D721Med (cell line): ENCODE results near the gene ANO9.

Source experiments
- DNase-seq: peaks from one replicate; pipeline ENCODE4 v3.0.0; 2011; ENCODE audit warnings: low spot score; ENCODE audit not compliant: insufficient read length
- FAIRE-seq: peaks from 2 replicates; lab custom pipeline; 2011; peaks lifted over from hg19 to GRCh38; lab: Jason Lieb, UNC
- CTCF ChIP-seq: IDR thresholded peaks from 2 replicates; pipeline ENCODE4 v1.5.1; 2012; ENCODE audit warnings: mild to moderate bottlenecking, control low read depth; ENCODE audit not compliant: insufficient read depth; ENCODE audit errors: missing control alignments

The ANO9 gene

GRCh38 chr11:409600-410483 is 32.0 kb downstream of the ANO9 start:
- FAIRE-seq: no peak
- DNase-seq: no peak
- no peak for TF ChIP-seq CTCF

- DNase-seq (no peak), FAIRE-seq (no peak)
- TF ChIP-seq CTCF: no peak
Observed at GRCh38 chr11:409008-409599, 32.7 kb downstream of the ANO9 start.

- TF ChIP-seq CTCF: no peak
- FAIRE-seq (no peak), DNase-seq (no peak)
Observed at GRCh38 chr11:408154-409007, 33.4 kb downstream of the ANO9 start.

- FAIRE-seq (no peak), DNase-seq (no peak)
- no peak for TF ChIP-seq CTCF
Observed at GRCh38 chr11:407651-408123, 34.1 kb downstream of the ANO9 start.

GRCh38 chr11:406796-407650 is 34.8 kb downstream of the ANO9 start:
- DNase-seq (no peak), FAIRE-seq (no peak)
- peak; percentile 3 for TF ChIP-seq CTCF
